ENCODE measurements around the gene PSAP.
"Not testable (repeated sequence)": the region's sequence is repeated elsewhere in the genome, so short reads cannot be mapped to it uniquely, and the experiment has no call there.

The PSAP gene

DNA sequence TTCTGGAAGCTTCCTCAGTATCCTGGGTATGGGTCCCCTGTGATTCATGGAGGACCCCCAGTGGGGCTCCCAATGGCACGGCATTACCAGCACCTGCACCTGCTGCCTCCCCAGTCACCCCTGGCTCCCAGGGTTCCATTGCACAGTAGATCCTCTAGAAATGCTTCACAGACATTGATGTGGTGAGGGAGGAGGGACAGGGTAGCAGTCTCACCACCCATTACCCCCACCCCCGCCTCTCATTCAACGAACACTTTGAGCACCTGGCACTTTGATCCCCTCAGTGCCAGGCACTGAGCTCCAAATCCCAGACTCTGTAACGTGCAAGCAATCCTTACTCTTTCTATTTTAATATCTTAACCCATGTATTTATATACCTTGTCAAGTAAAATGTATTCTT lies 26.8 kb upstream of the PSAP start:
- Histone ChIP-seq H3K4ac (ENCODE audit: low read depth, low read length) (no peak overlapping the region), H2AK5ac (ENCODE audit: low read length) (peak overlapping the region; percentile 35), H3K14ac (ENCODE audit: low read length) (no peak overlapping the region), H3K18ac (ENCODE audit: low read length) (no peak overlapping the region), H3K4me2 (ENCODE audit: low read length) (no peak overlapping the region), H3K79me1 (ENCODE audit: low read length) (no peaks in the 10 kb centered on the region), H3K27me3 (ENCODE audit: insufficient read depth, low read length) (no peaks in the 10 kb centered on the region), H3K36me3 (ENCODE audit: control insufficient read depth in 1 of 2, insufficient read depth in 2 of 2, low read length in 2 of 2) (no peaks in the 10 kb centered on the region), H2BK5ac (ENCODE audit: low read depth, low read length, poor library complexity) (peak overlapping the region; percentile 33), H3K23ac (ENCODE audit: low read length) (no peak overlapping the region), H4K91ac (ENCODE audit: low read depth, low read length) (peak overlapping the region; percentile 51), H3K4me1 (ENCODE audit: control insufficient read depth in 1 of 2, insufficient read depth in 2 of 2, low read length in 2 of 2) (peaks cover 4 to 7% of the 10 kb centered on the region in 2 experiments), H2AFZ (ENCODE audit: insufficient read depth, low read length, poor library complexity) (no peak overlapping the region), H3K4me3 (ENCODE audit: low read depth, low read length) (no peak overlapping the region), H4K8ac (ENCODE audit: low read depth, low read length) (no peak overlapping the region), H3K79me2 (ENCODE audit: control insufficient read depth, insufficient read depth, low read length, poor library complexity) (no peaks in the 10 kb centered on the region), H3K9me3 (ENCODE audit: insufficient read depth, low read depth, low read length) (peaks cover 3% of the 10 kb centered on the region), H3K27ac (ENCODE audit: low read depth, low read length) (no peak overlapping the region), H2BK12ac (ENCODE audit: low read length) (no peak overlapping the region), H4K12ac (ENCODE audit: low read depth, low read length) (no peak overlapping the region), H3K9ac (ENCODE audit: low read length) (no peak overlapping the region), H2BK120ac (ENCODE audit: insufficient read depth, low read length, poor library complexity) (no peak overlapping the region)
- no CpG with 5 or more reads among the region's 4 CpGs for WGBS (ENCODE audit: extremely low coverage, insufficient coverage, insufficient read length)
- no peak for DNase-seq

DNA sequence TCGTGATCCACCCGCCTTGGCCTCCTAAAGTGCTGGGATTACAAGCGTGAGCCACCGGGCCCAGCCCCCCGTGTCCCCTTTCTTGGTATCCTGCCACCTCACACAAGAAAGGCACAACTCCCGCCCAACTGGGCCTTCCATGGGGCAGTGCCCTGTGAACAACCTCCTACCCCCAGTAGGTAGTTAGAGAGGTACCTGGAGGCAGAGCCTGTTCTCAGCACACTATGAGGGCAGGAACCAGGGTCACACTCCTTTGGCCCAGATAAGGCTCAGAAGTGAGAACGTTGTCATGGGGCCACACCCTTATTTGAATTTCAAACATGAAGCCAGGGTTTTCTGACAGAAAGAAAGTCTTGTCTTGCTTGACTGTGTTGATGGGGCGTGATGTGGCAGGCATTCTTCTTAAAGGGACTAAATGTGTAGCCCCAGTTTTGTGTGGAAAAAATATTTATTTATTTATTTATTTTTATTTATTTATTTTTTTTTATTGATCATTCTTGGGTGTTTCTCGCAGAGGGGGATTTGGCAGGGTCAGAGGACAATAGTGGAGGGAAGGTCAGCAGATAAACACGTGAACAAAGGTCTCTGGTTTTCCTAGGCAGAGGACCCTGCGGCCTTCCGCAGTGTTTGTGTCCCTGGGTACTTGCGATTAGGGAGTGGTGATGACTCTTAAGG lies 23.8 kb upstream of the PSAP start:
- H4K12ac ChIP-seq (ENCODE audit: low read depth, low read length); H2BK120ac ChIP-seq (ENCODE audit: insufficient read depth, low read length, poor library complexity); H4K91ac ChIP-seq (ENCODE audit: low read depth, low read length); H2AFZ ChIP-seq (ENCODE audit: insufficient read depth, low read length, poor library complexity); H3K27me3 ChIP-seq (ENCODE audit: insufficient read depth, low read length); H3K79me1 ChIP-seq (ENCODE audit: low read length); H3K9ac ChIP-seq (ENCODE audit: low read length); H3K27ac ChIP-seq (ENCODE audit: low read depth, low read length); H3K36me3 ChIP-seq (ENCODE audit: control insufficient read depth in 1 of 2, insufficient read depth in 2 of 2, low read length in 2 of 2); H3K4me3 ChIP-seq (ENCODE audit: low read depth, low read length); H3K4ac ChIP-seq (ENCODE audit: low read depth, low read length); H2BK5ac ChIP-seq (ENCODE audit: low read depth, low read length, poor library complexity); H2BK12ac ChIP-seq (ENCODE audit: low read length); H3K9me3 ChIP-seq (ENCODE audit: insufficient read depth, low read depth, low read length); H4K8ac ChIP-seq (ENCODE audit: low read depth, low read length); H3K4me2 ChIP-seq (ENCODE audit: low read length); H3K18ac ChIP-seq (ENCODE audit: low read length); H2AK5ac ChIP-seq (ENCODE audit: low read length); H3K4me1 ChIP-seq (ENCODE audit: control insufficient read depth in 1 of 2, insufficient read depth in 2 of 2, low read length in 2 of 2); H3K23ac ChIP-seq (ENCODE audit: low read length); H3K79me2 ChIP-seq (ENCODE audit: control insufficient read depth, insufficient read depth, low read length, poor library complexity); H3K14ac ChIP-seq (ENCODE audit: low read length): not testable (repeated sequence)
- peak; percentile 23 to 46 for DNase-seq
- no CpG with 5 or more reads among the region's 13 CpGs for WGBS (ENCODE audit: extremely low coverage, insufficient coverage, insufficient read length)

DNA sequence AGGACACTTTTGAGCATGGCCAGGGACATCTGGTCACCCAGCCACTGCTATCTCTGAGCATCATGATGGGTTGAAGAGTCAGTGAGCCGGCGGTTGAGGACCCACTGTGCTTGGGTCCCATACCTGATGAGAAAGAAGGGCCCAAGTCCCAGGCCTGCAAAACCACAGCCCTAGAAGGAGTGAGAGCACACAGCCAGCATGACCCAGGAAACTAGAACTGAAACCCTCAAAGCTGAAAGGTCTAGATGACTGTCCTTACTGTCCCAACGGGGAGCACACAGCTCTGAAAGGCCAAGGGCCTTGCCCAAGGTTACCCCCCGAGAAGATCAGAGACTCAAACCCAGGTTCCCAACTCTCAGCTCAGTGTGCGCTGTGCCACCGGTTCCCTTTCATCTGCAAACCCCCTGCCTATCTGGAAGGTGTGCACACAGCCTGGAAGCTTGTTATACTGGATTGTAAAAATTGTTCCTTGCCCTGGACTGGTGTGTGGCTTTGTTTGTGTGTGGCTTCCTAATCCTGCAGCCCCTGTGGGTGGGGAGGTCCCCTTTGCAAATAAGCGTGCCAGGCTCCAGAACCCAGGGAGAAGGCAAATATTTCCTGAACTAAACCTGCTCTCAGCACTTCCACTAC lies 22.6 kb upstream of the PSAP start:
- no peaks in the 10 kb centered on the region for H3K79me2 ChIP-seq (ENCODE audit: control insufficient read depth, insufficient read depth, low read length, poor library complexity)
- no peak overlapping the region for H3K4me3 ChIP-seq (ENCODE audit: low read depth, low read length)
- H3K27ac ChIP-seq (ENCODE audit: low read depth, low read length) = no peak overlapping the region

DNA sequence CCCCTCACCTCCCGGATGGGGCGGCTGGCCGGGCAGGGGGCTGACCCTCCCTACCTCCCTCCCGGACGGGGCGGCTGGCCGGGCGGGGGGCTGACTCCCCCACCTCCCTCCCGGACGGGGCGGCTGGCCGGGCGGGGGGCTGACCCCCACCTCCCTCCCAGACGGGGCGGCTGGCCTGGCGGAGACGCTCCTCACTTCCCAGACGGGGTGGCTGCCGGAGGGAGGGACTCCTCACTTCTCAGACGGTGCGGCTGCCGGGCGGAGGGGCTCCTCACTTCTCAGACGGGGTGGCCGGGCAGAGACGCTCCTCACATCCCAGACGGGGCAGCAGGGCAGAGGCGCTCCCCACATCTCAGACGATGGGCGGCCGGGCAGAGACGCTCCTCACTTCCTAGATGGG lies 18.6 kb upstream of the PSAP start:
- H3K4ac ChIP-seq (ENCODE audit: low read depth, low read length); H3K4me1 ChIP-seq (ENCODE audit: control insufficient read depth in 1 of 2, insufficient read depth in 2 of 2, low read length in 2 of 2); H2BK120ac ChIP-seq (ENCODE audit: insufficient read depth, low read length, poor library complexity); H4K12ac ChIP-seq (ENCODE audit: low read depth, low read length); H3K79me1 ChIP-seq (ENCODE audit: low read length); H4K91ac ChIP-seq (ENCODE audit: low read depth, low read length); H2BK5ac ChIP-seq (ENCODE audit: low read depth, low read length, poor library complexity); H3K27me3 ChIP-seq (ENCODE audit: insufficient read depth, low read length); H2AK5ac ChIP-seq (ENCODE audit: low read length); DNase-seq; H3K9ac ChIP-seq (ENCODE audit: low read length); H2AFZ ChIP-seq (ENCODE audit: insufficient read depth, low read length, poor library complexity); H3K23ac ChIP-seq (ENCODE audit: low read length); H4K8ac ChIP-seq (ENCODE audit: low read depth, low read length); H3K36me3 ChIP-seq (ENCODE audit: control insufficient read depth in 1 of 2, insufficient read depth in 2 of 2, low read length in 2 of 2); H3K9me3 ChIP-seq (ENCODE audit: insufficient read depth, low read depth, low read length); H3K18ac ChIP-seq (ENCODE audit: low read length); H3K14ac ChIP-seq (ENCODE audit: low read length); H3K4me3 ChIP-seq (ENCODE audit: low read depth, low read length); H3K79me2 ChIP-seq (ENCODE audit: control insufficient read depth, insufficient read depth, low read length, poor library complexity); H3K4me2 ChIP-seq (ENCODE audit: low read length); H2BK12ac ChIP-seq (ENCODE audit: low read length); H3K27ac ChIP-seq (ENCODE audit: low read depth, low read length): not testable (repeated sequence)
- no CpG with 5 or more reads among the region's 32 CpGs for WGBS (ENCODE audit: extremely low coverage, insufficient coverage, insufficient read length)

More for the DNA sequence above, 22.6 kb upstream of the PSAP start:
- Histone ChIP-seq H2AFZ (ENCODE audit: insufficient read depth, low read length, poor library complexity) (no peak overlapping the region), H3K4me2 (ENCODE audit: low read length) (no peak overlapping the region), H3K79me1 (ENCODE audit: low read length) (no peaks in the 10 kb centered on the region), H4K8ac (ENCODE audit: low read depth, low read length) (no peak overlapping the region), H2AK5ac (ENCODE audit: low read length) (no peak overlapping the region), H3K23ac (ENCODE audit: low read length) (no peak overlapping the region), H3K4me1 (ENCODE audit: control insufficient read depth in 1 of 2, insufficient read depth in 2 of 2, low read length in 2 of 2) (peaks cover 3 to 5% of the 10 kb centered on the region in 2 experiments), H2BK120ac (ENCODE audit: insufficient read depth, low read length, poor library complexity) (no peak overlapping the region), H2BK12ac (ENCODE audit: low read length) (no peak overlapping the region), H3K18ac (ENCODE audit: low read length) (no peak overlapping the region), H3K27me3 (ENCODE audit: insufficient read depth, low read length) (no peaks in the 10 kb centered on the region), H3K9me3 (ENCODE audit: insufficient read depth, low read depth, low read length) (peaks cover 4% of the 10 kb centered on the region), H4K91ac (ENCODE audit: low read depth, low read length) (no peak overlapping the region), H3K4ac (ENCODE audit: low read depth, low read length) (no peak overlapping the region), H4K12ac (ENCODE audit: low read depth, low read length) (no peak overlapping the region), H3K14ac (ENCODE audit: low read length) (no peak overlapping the region), H2BK5ac (ENCODE audit: low read depth, low read length, poor library complexity) (no peak overlapping the region), H3K9ac (ENCODE audit: low read length) (no peak overlapping the region), H3K36me3 (ENCODE audit: control insufficient read depth in 1 of 2, insufficient read depth in 2 of 2, low read length in 2 of 2) (no peaks in the 10 kb centered on the region)
- no CpG with 5 or more reads among the region's 7 CpGs for WGBS (ENCODE audit: extremely low coverage, insufficient coverage, insufficient read length)
- DNase-seq = no peak
